Measurements from ENCODE around the gene CERS6. TPM values are rescaled to one million over a fixed set of nuclear protein-coding genes. Genes with fewer than 3 reads are reported as not detected.
"Not testable (repeated sequence)": the region's sequence is repeated elsewhere in the genome, so short reads cannot be mapped to it uniquely, and the experiment has no call there.

Gene CERS6
- total and polyA plus RNA-seq, 8 donors = 18.8 to 24.5 (median 22.1) TPM

DNA sequence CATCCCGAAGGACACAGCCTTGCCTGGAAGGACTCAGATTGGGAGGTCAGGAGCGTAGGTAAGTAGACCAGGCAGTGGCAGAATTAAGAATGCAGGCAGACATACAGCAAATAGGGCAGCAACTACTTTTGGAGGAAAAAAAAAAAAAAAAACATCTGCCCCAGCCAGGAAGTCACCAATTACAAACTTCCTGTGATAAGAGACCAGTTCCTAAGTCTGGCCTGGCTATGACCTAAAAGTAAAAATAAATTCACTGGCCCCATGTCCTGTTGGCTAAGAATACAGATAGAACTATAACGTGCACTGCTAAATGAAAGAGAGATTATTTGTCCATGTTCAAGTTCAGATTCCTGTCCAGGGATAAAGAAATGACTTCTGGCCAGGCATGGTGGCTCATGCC is 301.2 kb downstream of the CERS6 start:
- intact Hi-C loops (cut with DNase I) = loop anchor here in 1 of 2 donors (5.0 kb wide), 1 partner anchor 410 kb away; no protein-coding TSS in a partner anchor
- TF ChIP-seq, protein P1, sequence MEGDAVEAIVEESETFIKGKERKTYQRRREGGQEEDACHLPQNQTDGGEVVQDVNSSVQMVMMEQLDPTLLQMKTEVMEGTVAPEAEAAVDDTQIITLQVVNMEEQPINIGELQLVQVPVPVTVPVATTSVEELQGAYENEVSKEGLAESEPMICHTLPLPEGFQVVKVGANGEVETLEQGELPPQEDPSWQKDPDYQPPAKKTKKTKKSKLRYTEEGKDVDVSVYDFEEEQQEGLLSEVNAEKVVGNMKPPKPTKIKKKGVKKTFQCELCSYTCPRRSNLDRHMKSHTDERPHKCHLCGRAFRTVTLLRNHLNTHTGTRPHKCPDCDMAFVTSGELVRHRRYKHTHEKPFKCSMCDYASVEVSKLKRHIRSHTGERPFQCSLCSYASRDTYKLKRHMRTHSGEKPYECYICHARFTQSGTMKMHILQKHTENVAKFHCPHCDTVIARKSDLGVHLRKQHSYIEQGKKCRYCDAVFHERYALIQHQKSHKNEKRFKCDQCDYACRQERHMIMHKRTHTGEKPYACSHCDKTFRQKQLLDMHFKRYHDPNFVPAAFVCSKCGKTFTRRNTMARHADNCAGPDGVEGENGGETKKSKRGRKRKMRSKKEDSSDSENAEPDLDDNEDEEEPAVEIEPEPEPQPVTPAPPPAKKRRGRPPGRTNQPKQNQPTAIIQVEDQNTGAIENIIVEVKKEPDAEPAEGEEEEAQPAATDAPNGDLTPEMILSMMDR (IDR thresholded peaks at IDR 0.05) = no peak
- ATAC-seq (no peak), DNase-seq (no peak)
- Histone ChIP-seq H3K9me3 (no peaks in the 10 kb centered on the region), H3K27me3 (no peaks in the 10 kb centered on the region), H3K4me3 (no peak overlapping the region), H3K27ac (peak overlapping the region in 1 of 2 donors; percentile 2), H3K4me1 (peaks cover 0 to 11% of the 10 kb centered on the region in 2 donors), H3K36me3 (no peaks in the 10 kb centered on the region)

DNA sequence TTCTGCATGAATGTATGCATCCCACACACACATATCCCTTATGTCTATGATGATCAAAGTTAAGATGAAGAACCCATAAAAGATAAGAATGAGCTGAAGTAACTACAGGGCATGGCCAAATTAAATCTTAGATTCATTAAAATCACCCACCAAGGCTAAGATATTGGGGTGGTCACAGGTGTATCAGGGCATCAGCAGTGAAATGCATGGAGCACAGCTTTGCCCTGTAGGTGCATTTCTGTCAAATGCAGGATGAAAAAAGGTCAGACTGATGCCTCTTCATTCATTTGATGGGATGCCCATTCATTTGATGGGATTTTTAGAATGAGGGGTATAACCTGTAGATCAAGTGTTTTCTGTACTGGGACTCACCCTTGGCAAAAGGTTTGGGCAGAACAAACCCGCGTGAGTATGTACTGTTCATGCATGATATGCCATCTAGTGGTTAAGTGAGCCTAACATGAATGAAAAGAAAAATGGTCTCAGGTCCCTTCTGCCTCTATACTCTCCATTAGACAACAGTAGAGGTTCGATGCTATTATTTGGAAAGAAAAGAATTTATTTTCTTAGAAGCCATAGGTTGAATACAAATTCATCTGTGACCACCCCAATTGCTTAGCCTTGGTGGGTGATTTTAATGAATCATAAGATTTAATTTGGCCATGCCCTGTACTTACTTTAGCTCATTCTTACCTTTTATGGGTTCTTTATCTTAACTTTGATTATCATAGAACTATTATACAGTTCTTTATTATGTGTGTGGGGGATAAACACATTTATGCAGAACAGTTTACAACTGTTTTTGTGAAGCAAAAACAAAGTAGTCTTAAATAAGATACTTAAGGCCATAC is 303.1 kb downstream of the CERS6 start:
- intact Hi-C loops (cut with DNase I) = loop anchor here in 1 of 2 donors (5.0 kb wide), 1 partner anchor 412 kb away; no protein-coding TSS in a partner anchor
- ATAC-seq (peak; percentile 91), DNase-seq (peak in 2 of 4 donors; percentile 30 to 61)
- Histone ChIP-seq H3K4me1 (peaks cover 0 to 11% of the 10 kb centered on the region in 2 donors), H3K27ac (no peak overlapping the region), H3K36me3 (no peaks in the 10 kb centered on the region), H3K9me3 (no peaks in the 10 kb centered on the region), H3K27me3 (no peaks in the 10 kb centered on the region), H3K4me3 (no peak overlapping the region)
- TF ChIP-seq, protein P1 (IDR thresholded peaks at IDR 0.05) = peak; percentile 39 to 49

DNA sequence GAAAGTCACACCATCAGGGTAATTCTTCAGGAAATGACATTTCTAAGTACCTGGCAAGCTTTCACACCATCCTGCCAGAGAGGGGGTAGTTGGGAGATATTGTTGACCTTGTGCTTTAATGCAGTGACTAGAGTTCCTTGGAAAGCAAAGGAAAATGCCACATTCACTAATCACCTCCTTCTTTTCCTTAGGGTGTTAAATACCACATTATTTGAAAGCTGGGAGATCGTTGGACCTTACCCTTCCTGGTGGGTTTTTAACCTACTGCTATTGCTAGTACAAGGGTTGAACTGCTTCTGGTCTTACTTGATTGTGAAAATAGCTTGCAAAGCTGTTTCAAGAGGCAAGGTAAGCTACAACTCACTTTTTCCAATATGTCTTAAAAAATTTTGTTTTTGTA is 309.3 kb downstream of the CERS6 start:
- intact Hi-C loops (cut with DNase I) = no loop called here
- TF ChIP-seq, protein P1 (IDR thresholded peaks at IDR 0.05) = no peak
- no peak overlapping the region for H3K27ac ChIP-seq
- no peak overlapping the region for H3K4me3 ChIP-seq
- ATAC-seq = no peak
- no peaks in the 10 kb centered on the region for H3K27me3 ChIP-seq
- H3K4me1 ChIP-seq = no peaks in the 10 kb centered on the region
- DNase-seq = no peak
- peaks cover 0 to 7% of the 10 kb centered on the region in 2 donors for H3K36me3 ChIP-seq
- H3K9me3 ChIP-seq = no peaks in the 10 kb centered on the region

DNA sequence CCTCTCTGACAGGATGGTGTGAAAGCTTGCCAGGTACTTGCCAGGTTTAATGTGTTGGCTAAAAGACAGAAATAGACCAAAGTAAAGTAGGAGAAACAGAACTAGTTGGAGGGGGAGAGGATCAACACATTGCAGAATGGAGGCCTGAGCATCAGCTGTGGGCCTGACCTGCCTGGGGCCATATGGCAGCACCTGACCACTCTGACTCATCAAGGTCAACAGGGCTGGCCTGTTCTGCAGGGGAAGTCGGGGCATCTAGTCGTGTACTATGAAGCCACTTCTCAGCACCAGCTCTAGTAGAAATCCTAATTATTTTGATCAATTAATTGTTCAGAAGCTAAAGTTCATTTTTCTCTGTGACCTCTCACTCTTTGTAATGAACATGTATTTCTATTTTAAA is 310.5 kb downstream of the CERS6 start:
- Histone ChIP-seq H3K27ac (no peak overlapping the region), H3K4me3 (no peak overlapping the region), H3K27me3 (no peaks in the 10 kb centered on the region), H3K9me3 (no peaks in the 10 kb centered on the region), H3K4me1 (no peaks in the 10 kb centered on the region), H3K36me3 (peaks cover 0 to 7% of the 10 kb centered on the region in 2 donors)
- intact Hi-C loops (cut with DNase I) = no loop called here
- ATAC-seq (no peak), DNase-seq (no peak)
- TF ChIP-seq, protein P1 (IDR thresholded peaks at IDR 0.05) = no peak

DNA sequence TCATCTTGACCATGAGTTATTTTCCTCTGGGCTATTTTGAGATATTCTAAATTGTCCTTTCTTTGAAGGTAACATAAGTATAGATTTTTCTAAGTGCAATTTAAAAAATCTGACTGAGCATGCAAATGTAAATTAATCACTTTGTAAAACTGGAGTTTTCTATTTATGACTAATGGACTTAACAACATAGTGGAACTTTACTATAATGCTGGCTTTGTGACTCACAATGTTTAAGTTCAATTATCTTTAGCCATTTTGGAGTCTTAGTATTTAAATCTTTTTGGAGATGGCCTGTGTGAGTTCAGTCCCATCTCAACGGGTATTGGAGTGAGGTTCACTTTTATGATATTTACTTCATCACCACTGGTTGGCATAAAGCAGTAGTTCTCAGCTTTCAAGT is 311.2 kb downstream of the CERS6 start:
- no peak overlapping the region for H3K27ac ChIP-seq
- no peak overlapping the region for H3K4me3 ChIP-seq
- peaks cover 0 to 7% of the 10 kb centered on the region in 2 donors for H3K36me3 ChIP-seq
- H3K27me3 ChIP-seq = no peaks in the 10 kb centered on the region
- intact Hi-C loops (cut with DNase I) = no loop called here
- no peaks in the 10 kb centered on the region for H3K4me1 ChIP-seq
- TF ChIP-seq, protein P1 (IDR thresholded peaks at IDR 0.05) = no peak
- H3K9me3 ChIP-seq = no peaks in the 10 kb centered on the region
- DNase-seq (no peak), ATAC-seq (no peak)

DNA sequence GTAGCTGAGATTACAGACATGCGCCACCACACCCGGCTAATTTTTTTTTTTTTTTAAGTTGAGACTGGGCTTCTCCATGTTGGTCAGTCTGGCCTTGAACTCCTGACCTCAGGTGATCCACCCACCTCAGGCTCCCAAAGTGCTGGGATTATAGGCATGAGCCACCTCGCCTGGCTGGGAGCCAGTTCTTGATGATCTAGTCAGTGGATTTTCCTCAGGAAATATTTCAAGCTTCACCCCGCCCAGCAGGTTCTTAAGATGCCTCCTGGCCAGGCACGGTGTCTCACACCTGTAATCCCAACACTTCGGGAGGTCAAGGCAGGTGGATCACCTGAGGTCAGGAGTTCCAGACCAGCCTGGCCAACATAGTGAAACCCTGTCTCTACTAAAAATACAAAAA is 312.3 kb downstream of the CERS6 start:
- intact Hi-C loops (cut with DNase I); DNase-seq; H3K9me3 ChIP-seq; H3K27ac ChIP-seq; H3K36me3 ChIP-seq; H3K4me1 ChIP-seq; H3K27me3 ChIP-seq; H3K4me3 ChIP-seq; ATAC-seq: not testable (repeated sequence)
